Esophagus squamous epithelium (tissue), 4 donors: ENCODE measurements around the gene RNF125.

ENCODE experiments used
- POLR2A ChIP-seq, 4 donors: fragments of 450-650 bp; IDR thresholded peaks; one replicate each; pipeline ENCODE4 v1.6.1; 2017; ENCODE audit warnings: antibody characterized with exemption in 4 of 4, mild to moderate bottlenecking in 4 of 4, moderate library complexity in 3 of 4
- TF ChIP-seq, protein P1 (sequence below), 6 experiments: fragments of 450-650 bp in 4 of 6; fragments of 200-600 bp in 2 of 6; sonication (generic) in 2 of 6; IDR thresholded peaks; one replicate each; pipeline ENCODE4 v1.5.1; 2016 to 2019; ENCODE audit warnings: antibody characterized with exemption in 6 of 6, mild to moderate bottlenecking in 4 of 6, moderate library complexity in 4 of 6

DNA sequence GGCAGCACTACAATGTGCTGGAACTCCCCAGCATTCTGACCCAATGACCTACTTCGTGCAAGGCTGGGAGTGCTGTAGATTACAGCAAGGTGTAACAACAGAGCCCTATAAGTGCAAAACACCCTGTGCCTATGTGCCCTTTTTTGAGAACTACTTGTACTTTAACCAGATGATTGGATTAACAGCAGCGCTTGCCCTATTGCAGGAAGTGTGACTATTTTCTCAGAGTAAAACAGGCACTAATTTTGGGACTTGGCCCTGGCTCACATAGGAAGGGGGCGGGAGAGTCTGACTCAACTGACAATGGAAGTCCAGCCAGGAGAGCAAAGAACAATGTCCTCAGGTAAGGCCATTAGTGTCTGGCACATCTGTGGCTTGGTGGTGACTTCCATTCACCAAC lies 35.6 kb upstream of the RNF125 start:
- TF ChIP-seq, protein P1, sequence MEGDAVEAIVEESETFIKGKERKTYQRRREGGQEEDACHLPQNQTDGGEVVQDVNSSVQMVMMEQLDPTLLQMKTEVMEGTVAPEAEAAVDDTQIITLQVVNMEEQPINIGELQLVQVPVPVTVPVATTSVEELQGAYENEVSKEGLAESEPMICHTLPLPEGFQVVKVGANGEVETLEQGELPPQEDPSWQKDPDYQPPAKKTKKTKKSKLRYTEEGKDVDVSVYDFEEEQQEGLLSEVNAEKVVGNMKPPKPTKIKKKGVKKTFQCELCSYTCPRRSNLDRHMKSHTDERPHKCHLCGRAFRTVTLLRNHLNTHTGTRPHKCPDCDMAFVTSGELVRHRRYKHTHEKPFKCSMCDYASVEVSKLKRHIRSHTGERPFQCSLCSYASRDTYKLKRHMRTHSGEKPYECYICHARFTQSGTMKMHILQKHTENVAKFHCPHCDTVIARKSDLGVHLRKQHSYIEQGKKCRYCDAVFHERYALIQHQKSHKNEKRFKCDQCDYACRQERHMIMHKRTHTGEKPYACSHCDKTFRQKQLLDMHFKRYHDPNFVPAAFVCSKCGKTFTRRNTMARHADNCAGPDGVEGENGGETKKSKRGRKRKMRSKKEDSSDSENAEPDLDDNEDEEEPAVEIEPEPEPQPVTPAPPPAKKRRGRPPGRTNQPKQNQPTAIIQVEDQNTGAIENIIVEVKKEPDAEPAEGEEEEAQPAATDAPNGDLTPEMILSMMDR (IDR thresholded peaks at IDR 0.05) = no peak
- no peak for TF ChIP-seq POLR2A (IDR thresholded peaks at IDR 0.05)
